SK-N-MC (cell line): ENCODE measurements around the gene PPP2R2B.
"Not testable (repeated sequence)": the region's sequence is repeated elsewhere in the genome, so short reads cannot be mapped to it uniquely, and the experiment has no call there.

Experiments used
- DNase-seq: peaks from one replicate; pipeline ENCODE4 v3.0.0-alpha.2; 2011; ENCODE audit warnings: low read depth, low spot score
- H3K27ac ChIP-seq: fragments of 200-600 bp; sonication (generic); 2 replicates; pipeline ENCODE4 v1.5.1; 2016; ENCODE audit warnings: mixed run types
- H3K36me3 ChIP-seq: fragments of 200-600 bp; sonication (generic); 2 replicates; pipeline ENCODE4 v1.6.1; 2017; ENCODE audit warnings: antibody characterized with exemption, low read length, mixed read lengths; ENCODE audit not compliant: insufficient read depth
- H3K4me3 ChIP-seq: fragments of 200-600 bp; sonication (generic); 2 replicates; pipeline ENCODE4 v1.5.1; 2016
- H3K9ac ChIP-seq: fragments of 200-600 bp; sonication (generic); 2 replicates; pipeline ENCODE4 v1.8.0; 2017; ENCODE audit warnings: mixed run types, mixed read lengths; ENCODE audit not compliant: insufficient read length
- H3K9me3 ChIP-seq: fragments of 200-600 bp; sonication (generic); 2 replicates; pipeline ENCODE4 v1.6.1; 2017; ENCODE audit warnings: low read depth, mild to moderate bottlenecking, antibody characterized with exemption, low read length, moderate library complexity, mixed read lengths
- EZH2 ChIP-seq: fragments of 200-600 bp; sonication (generic); IDR thresholded peaks from one replicate; pipeline ENCODE4 v1.6.1; 2017; ENCODE audit warnings: antibody characterized with exemption
- FOXP2 ChIP-seq: optimal IDR thresholded peaks from 2 replicates; pipeline ENCODE3; 2011; ENCODE audit warnings: mild to moderate bottlenecking, moderate library complexity; ENCODE audit not compliant: insufficient read depth; ENCODE audit errors: extremely low read length, control extremely low read depth
- POLR2AphosphoS5 ChIP-seq: IDR thresholded peaks from 2 replicates; pipeline ENCODE4 v1.6.1; 2012; ENCODE audit warnings: mild to moderate bottlenecking, low read depth, low read length, borderline replicate concordance

PPP2R2B gene

DNA sequence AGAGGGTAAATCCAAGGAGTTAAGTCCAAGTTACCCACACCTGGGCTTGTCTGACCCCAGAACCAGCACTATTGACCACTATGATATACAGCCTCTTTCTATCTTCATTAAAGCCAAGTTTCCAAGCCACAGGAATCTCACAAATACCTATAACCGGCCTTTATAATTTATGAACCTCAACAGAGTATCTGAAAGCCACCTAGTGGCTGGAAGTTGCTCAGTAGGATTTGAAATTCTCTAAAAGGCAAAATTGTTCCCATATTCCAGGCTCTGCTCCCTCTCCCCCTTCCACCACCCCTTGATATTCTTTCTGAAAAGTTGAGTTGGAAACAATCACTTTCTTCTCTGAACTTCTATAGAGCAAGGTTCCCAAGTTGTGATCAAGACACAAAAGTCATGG, 256.2 kb downstream of the PPP2R2B start:
- no peak for DNase-seq
- no peak overlapping the region for H3K27ac ChIP-seq

GRCh38 chr5:146620669-146621051, 257.9 kb downstream of the PPP2R2B start:
- no peaks in the 10 kb centered on the region for H3K9me3 ChIP-seq
- DNase-seq = no peak
- no peak overlapping the region for H3K9ac ChIP-seq
- no peak overlapping the region for H3K4me3 ChIP-seq
- no peak overlapping the region for H3K27ac ChIP-seq
- no peaks in the 10 kb centered on the region for H3K36me3 ChIP-seq
- TF ChIP-seq EZH2 (no peak), FOXP2 (no peak), POLR2AphosphoS5 (no peak)

More for the DNA sequence above, 256.2 kb downstream of the PPP2R2B start:
- no peak for TF ChIP-seq FOXP2
- TF ChIP-seq POLR2AphosphoS5 = no peak
- no peak for TF ChIP-seq EZH2
- H3K36me3 ChIP-seq = no peaks in the 10 kb centered on the region
- no peaks in the 10 kb centered on the region for H3K9me3 ChIP-seq
- H3K4me3 ChIP-seq = no peak overlapping the region
- H3K9ac ChIP-seq = no peak overlapping the region

GRCh38 chr5:146620031-146620668, 258.4 kb downstream of the PPP2R2B start:
- H3K9me3 ChIP-seq = no peaks in the 10 kb centered on the region
- no peak overlapping the region for H3K27ac ChIP-seq
- H3K36me3 ChIP-seq = no peaks in the 10 kb centered on the region
- H3K9ac ChIP-seq = no peak overlapping the region
- TF ChIP-seq POLR2AphosphoS5 (no peak), FOXP2 (no peak)
- DNase-seq = no peak
- no peak overlapping the region for H3K4me3 ChIP-seq

- no peak overlapping the region for H3K4me3 ChIP-seq
- H3K9ac ChIP-seq = no peak overlapping the region
- TF ChIP-seq POLR2AphosphoS5 (no peak), FOXP2 (no peak), EZH2 (no peak)
- no peak overlapping the region for H3K27ac ChIP-seq
- H3K9me3 ChIP-seq = no peaks in the 10 kb centered on the region
- H3K36me3 ChIP-seq = no peaks in the 10 kb centered on the region
- no peak for DNase-seq
These were observed 260.1 kb downstream of the PPP2R2B start for GRCh38 chr5:146618434-146618833.

DNA sequence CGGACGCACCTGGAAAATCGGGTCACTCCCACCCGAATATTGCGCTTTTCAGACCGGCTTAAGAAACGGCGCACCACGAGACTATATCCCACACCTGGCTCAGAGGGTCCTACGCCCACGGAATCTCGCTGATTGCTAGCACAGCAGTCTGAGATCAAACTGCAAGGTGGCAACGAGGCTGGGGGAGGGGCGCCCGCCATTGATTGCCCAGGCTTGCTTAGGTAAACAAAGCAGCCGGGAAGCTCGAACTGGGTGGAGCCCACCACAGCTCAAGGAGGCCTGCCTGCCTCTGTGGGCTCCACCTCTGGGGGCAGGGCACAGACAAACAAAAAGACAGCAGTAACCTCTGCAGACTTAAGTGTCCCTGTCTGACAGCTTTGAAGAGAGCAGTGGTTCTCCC, 268.8 kb downstream of the PPP2R2B start:
- H3K4me3 ChIP-seq = not testable (repeated sequence)

DNA sequence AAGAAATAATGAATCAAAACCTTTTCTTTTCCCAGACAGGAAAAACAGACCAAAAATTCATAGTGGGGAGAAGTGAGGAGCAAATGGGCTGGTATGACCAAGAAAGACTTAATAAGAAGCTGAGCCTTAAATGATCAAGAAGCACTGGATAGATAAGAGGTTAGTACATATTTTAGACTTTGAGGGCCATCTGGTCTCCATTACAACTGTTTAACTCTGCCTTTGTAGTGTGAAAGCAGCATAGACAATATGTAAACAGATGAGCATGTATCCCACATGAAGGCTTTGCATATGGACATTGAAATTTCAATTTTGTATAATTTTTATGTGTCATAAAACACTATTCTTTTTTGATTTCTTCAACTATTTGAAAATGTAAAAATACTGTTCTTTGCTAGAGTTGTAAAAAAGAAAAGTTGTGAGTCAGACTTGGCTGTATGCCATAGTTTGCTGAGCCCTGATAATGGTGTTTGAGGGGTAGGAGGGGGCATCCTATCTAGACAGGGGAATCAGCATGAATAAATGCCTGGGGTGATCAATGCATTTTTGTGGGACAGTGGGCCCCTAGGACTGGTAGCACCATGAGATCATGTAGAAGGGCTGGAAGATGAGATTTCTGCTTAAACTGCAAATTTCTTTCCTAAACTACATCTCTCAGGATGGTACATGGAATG, 270.8 kb downstream of the PPP2R2B start:
- Histone ChIP-seq H3K9me3 (no peaks in the 10 kb centered on the region), H3K9ac (no peak overlapping the region), H3K4me3 (no peak overlapping the region), H3K36me3 (no peaks in the 10 kb centered on the region), H3K27ac (no peak overlapping the region)
- DNase-seq = no peak
- TF ChIP-seq EZH2 (no peak), POLR2AphosphoS5 (no peak)

More for the DNA sequence above, 268.8 kb downstream of the PPP2R2B start:
- not testable (repeated sequence) for H3K9ac ChIP-seq, H3K36me3 ChIP-seq, DNase-seq, H3K9me3 ChIP-seq, H3K27ac ChIP-seq

DNA sequence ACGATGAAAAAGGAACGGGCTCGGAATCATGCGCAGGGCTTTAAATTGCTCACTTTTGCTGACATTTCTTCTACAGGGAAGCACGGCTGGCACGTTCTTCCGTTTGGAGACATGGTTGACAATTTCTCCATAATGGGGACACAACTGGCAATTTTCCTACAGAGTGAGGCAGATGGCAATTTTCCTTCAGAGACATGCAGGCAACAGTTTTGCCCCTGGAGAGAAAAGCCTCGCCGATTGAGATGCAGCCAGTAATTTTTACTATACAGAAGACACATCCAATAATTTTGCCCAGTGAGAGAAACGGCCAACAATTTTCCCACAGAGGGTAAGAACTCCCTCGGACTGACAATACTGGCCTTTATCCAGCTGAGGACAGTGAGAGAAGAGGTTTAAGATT, 271.7 kb downstream of the PPP2R2B start:
- TF ChIP-seq POLR2AphosphoS5 (no peak), FOXP2 (no peak), EZH2 (no peak)
- DNase-seq = no peak
- Histone ChIP-seq H3K36me3 (no peaks in the 10 kb centered on the region), H3K27ac (no peak overlapping the region), H3K9ac (no peak overlapping the region), H3K4me3 (no peak overlapping the region), H3K9me3 (no peaks in the 10 kb centered on the region)

DNA sequence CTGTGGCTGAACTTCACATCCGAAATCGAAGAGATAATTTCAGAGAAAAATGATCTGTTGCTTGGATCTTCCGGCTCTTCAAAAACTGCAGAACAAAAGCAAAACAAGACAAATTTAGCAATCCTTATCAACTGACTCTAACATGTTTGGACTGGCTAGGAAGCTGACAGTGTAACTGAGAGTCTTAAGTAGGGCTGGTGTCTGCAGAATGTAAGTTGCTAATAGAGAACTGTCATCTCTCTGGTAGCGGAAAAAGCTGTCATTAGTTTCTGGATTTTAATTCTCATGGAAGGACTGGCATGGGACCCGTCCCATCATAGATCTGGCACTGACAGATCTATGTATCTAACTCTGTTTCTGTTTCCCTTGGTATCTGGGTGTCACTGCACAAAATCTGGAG, 278.2 kb downstream of the PPP2R2B start:
- Histone ChIP-seq H3K27ac (no peak overlapping the region), H3K9ac (no peak overlapping the region), H3K36me3 (no peaks in the 10 kb centered on the region), H3K4me3 (no peak overlapping the region), H3K9me3 (no peaks in the 10 kb centered on the region)
- DNase-seq = no peak
- TF ChIP-seq POLR2AphosphoS5 = no peak
- no peak for TF ChIP-seq FOXP2
- no peak for TF ChIP-seq EZH2

DNA sequence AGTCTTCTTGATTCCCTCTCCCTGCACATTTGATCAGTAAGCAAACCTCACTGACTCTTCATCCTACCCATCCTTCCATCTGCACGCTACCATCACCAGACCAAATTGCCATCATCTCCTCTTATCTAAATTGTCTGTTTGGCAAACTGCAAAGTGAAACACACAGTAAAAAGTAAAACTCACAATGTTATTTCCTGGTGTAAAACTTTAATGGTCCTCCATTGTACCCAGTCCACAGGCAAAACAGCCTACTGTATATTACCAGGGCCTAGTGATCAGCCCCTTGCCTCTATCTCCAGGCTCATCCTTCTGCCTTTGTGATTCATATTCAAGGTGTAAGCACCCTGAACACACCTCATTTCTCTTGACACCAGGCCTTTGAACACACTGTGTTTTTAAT, 279.3 kb downstream of the PPP2R2B start:
- no peaks in the 10 kb centered on the region for H3K9me3 ChIP-seq
- H3K36me3 ChIP-seq = no peaks in the 10 kb centered on the region
- H3K9ac ChIP-seq = no peak overlapping the region
- no peak overlapping the region for H3K4me3 ChIP-seq
- DNase-seq = no peak
- no peak for TF ChIP-seq FOXP2
- TF ChIP-seq EZH2 = no peak
- no peak for TF ChIP-seq POLR2AphosphoS5
- no peak overlapping the region for H3K27ac ChIP-seq
